Measurements from ENCODE around the gene TBC1D16.

DNA sequence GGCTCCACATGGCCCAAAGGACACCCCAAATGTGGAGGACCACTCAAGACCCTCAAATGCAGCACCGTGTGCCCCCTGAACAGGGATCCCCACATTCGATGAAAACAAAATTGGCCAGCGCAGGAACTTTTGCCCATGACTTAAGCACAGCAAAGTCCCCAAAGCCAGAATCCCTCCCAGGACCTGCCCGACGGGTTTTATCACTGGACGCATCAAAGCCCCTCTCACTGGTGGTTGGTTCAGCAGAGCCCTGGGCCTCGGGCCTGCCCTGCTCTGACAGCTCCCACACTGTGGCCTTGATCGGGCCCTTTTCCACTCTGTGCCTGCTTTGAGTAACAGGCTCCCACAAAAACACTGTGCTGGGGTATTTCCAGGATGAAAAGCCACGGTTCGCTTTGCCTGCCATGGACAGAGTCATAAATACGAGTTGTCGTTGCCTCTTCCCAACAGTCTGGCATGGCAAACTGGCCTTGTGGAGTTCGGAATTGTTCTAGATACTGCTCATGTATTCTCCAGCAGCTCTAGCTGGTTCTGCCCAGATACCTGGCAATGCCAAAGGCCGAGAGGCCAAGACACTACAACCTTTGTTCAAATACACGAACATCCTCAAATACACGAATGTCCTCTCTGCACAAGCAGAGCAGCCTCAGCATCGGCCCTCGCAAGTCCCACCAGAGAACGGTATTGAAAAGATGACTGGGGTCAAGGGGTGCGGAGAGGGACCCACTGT lies 46.4 kb downstream of the TBC1D16 start:
- TF ChIP-seq, protein P1, sequence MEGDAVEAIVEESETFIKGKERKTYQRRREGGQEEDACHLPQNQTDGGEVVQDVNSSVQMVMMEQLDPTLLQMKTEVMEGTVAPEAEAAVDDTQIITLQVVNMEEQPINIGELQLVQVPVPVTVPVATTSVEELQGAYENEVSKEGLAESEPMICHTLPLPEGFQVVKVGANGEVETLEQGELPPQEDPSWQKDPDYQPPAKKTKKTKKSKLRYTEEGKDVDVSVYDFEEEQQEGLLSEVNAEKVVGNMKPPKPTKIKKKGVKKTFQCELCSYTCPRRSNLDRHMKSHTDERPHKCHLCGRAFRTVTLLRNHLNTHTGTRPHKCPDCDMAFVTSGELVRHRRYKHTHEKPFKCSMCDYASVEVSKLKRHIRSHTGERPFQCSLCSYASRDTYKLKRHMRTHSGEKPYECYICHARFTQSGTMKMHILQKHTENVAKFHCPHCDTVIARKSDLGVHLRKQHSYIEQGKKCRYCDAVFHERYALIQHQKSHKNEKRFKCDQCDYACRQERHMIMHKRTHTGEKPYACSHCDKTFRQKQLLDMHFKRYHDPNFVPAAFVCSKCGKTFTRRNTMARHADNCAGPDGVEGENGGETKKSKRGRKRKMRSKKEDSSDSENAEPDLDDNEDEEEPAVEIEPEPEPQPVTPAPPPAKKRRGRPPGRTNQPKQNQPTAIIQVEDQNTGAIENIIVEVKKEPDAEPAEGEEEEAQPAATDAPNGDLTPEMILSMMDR (IDR thresholded peaks at IDR 0.05) = no peak
- no peak for TF ChIP-seq POLR2A (IDR thresholded peaks at IDR 0.05)

Data from right lobe of liver (tissue), 4 donors.